A673 (cell line): Measurements from ENCODE around the gene CNPY2.

Experiments used
- EZH2 ChIP-seq: fragments of 200-600 bp; sonication (generic); IDR thresholded peaks from 2 replicates; pipeline ENCODE4 v1.6.1; 2017; ENCODE audit warnings: borderline replicate concordance, low read depth, mild to moderate bottlenecking, mixed read lengths, antibody characterized with exemption, low read length; ENCODE audit not compliant: poor library complexity, severe bottlenecking
- TF ChIP-seq, protein P1 (sequence below): fragments of 300-800, 200-600 bp; sonication (generic); conservative IDR thresholded peaks from 2 replicates; pipeline ENCODE4 v1.5.1; 2017; ENCODE audit warnings: low read depth, mild to moderate bottlenecking, antibody characterized with exemption, low read length, moderate library complexity, mixed read lengths

DNA sequence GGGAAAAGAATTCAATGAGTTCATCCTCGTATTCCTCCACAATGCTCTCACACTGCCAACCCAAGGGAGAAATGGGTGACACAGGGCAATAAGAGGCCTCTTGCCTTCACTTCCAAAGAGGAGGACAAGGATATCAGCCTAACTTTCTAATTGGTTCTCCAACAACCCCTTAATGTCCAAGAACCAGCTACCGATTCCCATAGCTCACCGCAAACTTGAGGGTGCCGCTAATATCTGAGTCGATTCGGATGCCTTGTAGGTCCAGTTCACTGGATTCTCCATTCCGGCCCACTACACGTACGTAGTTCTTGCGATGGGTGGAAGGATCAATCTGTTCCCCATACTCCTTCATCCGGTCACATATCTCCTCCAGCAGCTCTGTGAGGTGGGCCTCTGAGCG is 4.8 kb downstream of the CNPY2 start:
- TF ChIP-seq EZH2: no peak
- TF ChIP-seq, protein P1, sequence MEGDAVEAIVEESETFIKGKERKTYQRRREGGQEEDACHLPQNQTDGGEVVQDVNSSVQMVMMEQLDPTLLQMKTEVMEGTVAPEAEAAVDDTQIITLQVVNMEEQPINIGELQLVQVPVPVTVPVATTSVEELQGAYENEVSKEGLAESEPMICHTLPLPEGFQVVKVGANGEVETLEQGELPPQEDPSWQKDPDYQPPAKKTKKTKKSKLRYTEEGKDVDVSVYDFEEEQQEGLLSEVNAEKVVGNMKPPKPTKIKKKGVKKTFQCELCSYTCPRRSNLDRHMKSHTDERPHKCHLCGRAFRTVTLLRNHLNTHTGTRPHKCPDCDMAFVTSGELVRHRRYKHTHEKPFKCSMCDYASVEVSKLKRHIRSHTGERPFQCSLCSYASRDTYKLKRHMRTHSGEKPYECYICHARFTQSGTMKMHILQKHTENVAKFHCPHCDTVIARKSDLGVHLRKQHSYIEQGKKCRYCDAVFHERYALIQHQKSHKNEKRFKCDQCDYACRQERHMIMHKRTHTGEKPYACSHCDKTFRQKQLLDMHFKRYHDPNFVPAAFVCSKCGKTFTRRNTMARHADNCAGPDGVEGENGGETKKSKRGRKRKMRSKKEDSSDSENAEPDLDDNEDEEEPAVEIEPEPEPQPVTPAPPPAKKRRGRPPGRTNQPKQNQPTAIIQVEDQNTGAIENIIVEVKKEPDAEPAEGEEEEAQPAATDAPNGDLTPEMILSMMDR: no peak
